HG02759 (cell line): ENCODE results near the gene GYG1.
A peak's percentile ranks its signal among the peaks of the same experiment; 100 is the strongest.
"Not testable (repeated sequence)": the region's sequence is repeated elsewhere in the genome, so short reads cannot be mapped to it uniquely, and the experiment has no call there.

Experiments used
- ATAC-seq: cut with Tn5 transposase; IDR thresholded peaks from one replicate; pipeline ENCODE4 v1.9.1; 2021; ENCODE audit warnings: mild to moderate bottlenecking, moderate library complexity; ENCODE audit not compliant: unreplicated experiment

GYG1 gene

GRCh38 chr3:148981273-148981672 lies 10.1 kb upstream of the GYG1 start:
- ATAC-seq = no peak

- not testable (repeated sequence) for ATAC-seq
Measured at GRCh38 chr3:148987551-148987950, 3.8 kb upstream of the GYG1 start.

- no peak for ATAC-seq
Measured at GRCh38 chr3:148990236-148990635, 1.1 kb upstream of the GYG1 start.

GRCh38 chr3:148992027-148992634 lies 791 bp downstream of the GYG1 start:
- ATAC-seq = peak; percentile 28

DNA sequence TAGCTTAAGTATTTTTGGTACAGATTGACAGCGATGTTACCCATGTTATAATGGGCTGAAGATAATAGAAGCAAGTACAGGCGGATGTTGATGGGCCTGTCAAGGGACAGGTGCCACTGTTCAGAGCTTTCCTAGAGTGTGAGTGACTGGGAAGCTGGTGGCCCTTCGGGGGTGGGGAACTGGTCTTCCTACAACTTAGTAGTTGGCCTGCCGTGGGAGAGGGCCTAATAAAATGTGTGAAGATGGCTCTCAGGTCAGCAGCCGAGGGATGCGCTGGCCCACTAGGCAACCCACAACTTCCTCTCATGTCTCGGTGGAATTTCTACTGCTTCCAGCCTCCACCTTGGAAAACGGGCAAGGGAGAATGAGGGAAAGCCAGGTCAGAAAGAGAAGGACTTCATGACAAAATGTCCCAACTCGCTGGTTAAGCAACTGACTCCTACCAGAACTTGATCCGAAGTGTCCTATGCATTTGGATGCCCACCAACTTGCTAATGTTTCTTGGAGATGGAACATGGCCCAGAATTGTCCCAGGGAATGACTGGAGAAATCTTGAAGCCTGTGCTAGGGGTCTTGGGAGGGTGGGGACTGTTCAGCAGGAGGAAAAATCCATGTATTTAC lies 1.4 kb downstream of the GYG1 start:
- ATAC-seq = no peak

GRCh38 chr3:148997623-148998022 lies 6.3 kb downstream of the GYG1 start:
- no peak for ATAC-seq

DNA sequence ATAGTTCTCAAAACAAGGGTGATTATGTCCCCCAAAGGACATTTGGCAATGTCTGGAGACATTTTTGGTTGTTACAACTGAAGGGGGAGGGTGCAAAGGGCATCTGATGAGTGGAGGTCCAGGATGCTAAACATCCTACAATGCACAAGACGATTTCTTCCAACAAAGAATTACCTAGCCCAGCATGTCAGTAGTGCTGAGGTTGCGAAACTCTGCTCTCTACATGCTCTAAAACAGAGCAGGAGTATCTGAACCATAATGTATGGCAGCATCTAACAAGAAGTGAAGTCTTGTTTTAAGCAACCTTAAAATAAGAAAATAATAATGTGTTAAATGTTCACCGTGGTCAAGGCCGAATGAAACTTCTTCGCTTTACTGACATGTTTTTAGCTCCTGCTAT lies 7.0 kb downstream of the GYG1 start:
- ATAC-seq = no peak

DNA sequence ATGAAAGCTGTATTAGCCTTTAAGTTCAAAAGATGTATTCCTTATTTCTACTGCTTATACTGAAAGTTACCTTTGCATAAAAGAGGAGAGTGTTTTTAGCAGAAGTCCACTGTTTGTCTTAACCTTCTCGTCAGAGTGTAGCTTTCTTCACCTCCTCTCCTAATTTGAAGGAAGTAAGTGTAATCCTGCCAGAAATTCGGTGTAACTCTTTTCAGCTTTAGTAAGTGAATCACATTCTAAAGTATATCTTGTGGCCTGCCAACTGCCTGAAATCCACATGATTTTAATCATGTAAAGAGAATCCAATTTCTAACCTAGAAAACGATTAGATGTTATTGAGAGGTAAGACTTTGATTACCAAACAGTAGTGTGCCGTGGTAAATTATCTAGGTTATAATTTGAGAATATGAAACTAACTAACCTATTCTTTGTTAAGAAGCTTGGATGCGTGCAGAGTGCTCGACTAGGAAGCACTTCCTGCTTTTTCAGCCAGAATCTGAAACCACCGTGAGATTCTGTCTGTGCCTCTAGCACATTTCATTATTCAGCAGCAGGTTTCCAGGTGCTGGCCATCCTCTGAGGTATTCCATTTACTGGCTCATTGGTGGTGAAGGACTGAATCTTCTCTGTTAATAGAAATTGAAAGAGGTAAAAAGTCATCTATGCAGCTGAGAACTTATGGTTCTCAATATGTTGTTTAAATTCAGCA lies 7.5 kb downstream of the GYG1 start:
- no peak for ATAC-seq

GRCh38 chr3:148999806-149000205 lies 8.5 kb downstream of the GYG1 start:
- ATAC-seq = no peak

DNA sequence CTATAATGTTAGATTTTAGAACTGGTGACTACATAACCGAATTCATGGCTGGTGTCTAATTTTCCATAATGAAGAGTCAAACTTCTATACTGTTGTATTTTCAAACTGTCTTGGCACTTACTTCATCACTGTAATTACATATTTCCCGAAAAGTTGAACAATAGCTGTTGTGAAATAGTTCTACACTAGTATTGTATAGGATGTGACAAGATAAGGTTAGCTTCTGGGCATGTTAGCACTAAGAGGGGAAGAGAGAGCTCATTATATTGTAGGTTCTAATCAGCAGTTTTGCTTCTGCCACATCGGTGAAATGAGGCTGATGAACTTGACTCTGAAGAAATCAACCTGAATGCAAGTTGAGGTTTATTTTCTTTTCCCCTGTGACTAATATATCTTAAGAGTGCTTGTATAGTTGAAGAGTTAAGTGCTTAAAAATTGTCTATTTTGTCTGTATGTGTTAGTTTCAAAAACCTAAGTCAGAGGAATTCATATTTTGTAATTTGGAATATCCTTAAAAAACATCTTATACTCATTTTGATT lies 8.9 kb downstream of the GYG1 start:
- no peak for ATAC-seq

GRCh38 chr3:149001727-149002126 lies 10.4 kb downstream of the GYG1 start:
- ATAC-seq = no peak

- ATAC-seq = peak; percentile 89
Measured at GRCh38 chr3:149003653-149004305, 12.4 kb downstream of the GYG1 start.

DNA sequence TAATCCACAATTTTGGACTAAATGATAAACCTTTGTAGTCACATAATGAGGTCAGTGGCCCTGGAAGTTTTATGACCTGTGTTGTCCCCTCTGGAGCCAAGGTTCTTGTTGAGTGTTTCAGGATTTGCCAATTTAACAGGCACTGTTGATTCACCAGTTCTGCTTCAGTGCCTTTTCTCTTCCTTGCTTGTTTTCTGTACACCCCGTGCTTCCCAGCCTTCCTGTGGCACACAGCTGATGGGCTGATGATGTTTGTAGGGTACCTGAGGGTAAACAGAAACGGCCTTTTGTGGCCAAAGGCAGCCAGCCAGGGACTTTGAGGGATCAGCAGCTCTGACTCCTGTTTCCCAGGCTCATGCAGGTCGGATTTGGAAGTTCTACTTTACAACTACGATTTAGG lies 13.3 kb downstream of the GYG1 start:
- no peak for ATAC-seq

DNA sequence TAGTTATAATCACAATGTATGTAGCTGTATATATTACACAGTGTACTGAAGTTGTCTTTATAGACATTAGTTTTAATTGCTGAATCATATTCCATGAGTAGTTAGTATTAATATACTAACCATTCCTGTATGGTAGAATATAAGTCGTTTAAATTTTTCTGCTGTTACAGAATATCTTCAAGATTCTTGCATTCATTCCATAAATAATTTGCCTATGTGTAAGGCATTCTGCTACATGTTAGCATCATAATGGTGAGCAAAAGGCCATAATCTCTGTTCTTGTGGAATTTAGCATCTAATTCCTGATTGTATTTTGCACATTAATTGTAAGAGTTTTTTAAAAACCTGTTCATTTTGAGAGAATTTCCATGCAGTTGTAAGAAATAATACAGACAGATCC lies 14.1 kb downstream of the GYG1 start:
- no peak for ATAC-seq

- no peak for ATAC-seq
Measured at GRCh38 chr3:149007567-149008257, 16.4 kb downstream of the GYG1 start.

DNA sequence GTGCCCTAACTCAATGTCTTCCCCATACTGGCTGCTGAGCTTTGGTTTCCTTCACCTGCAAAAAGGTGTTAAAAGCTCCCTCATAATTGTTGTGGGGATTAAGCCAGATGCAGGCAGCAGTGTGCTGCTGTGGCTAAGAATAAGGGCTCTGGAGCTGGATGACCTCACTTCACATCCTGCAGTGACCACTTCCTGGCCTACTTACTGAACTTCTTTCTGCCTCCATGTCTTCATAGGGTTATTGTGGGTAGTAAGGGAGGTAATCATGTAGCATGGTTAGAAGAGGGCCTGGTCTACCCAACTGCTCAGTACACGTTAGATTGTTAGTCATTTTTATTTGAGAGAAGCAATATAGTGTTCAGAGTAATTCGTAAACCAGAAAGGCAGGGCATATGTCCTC lies 18.4 kb downstream of the GYG1 start:
- peak; percentile 72 for ATAC-seq

GRCh38 chr3:149010504-149010951 lies 19.2 kb downstream of the GYG1 start:
- no peak for ATAC-seq

- ATAC-seq = no peak
Measured at GRCh38 chr3:149010966-149011365, 19.6 kb downstream of the GYG1 start.

GRCh38 chr3:149011676-149012075 lies 20.3 kb downstream of the GYG1 start:
- no peak for ATAC-seq

DNA sequence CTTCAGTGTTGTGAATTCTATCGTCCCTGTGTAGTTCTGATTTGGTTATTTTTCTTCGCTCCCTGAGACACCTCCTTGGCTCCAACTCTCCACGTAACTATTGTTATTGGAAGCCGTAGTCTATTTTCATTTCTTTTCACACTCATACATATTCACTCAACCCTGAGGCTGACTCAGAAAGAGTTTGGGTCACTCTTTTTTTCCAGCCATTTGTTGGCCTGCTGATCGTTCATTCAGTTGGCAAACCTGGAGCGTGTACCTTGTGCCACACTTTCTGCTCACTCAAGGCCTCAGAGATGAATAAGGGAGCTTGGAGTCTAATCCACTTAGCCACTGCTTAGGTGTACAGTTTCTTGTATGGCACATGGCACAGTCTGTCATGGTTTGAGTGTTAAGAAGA lies 22.4 kb downstream of the GYG1 start:
- ATAC-seq = no peak

DNA sequence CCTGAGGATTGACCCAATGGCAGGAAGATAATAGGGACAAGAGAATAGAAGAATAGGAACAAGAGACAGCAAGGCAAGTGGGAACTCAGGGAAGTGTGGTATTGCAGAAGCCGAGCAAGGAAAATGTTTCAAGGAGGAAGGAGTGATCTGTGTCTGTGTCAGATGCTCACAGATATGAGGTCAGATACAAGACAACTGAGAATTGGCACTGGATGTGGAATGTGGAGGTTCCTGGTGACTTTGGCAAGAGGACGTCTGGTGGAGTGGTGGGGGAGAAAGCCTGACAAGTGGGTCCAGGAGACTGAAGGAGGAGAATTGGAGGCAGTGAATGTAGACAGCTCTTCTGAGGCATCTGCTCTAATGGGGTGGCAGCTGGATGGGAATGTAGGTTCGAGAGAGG lies 24.1 kb downstream of the GYG1 start:
- no peak for ATAC-seq
